Aorta (tissue), 5 donors: ENCODE measurements around the gene ANKRD17. TPM values are rescaled to one million over a fixed set of nuclear protein-coding genes. Genes with fewer than 3 reads are reported as not detected.

Source experiments
- ATAC-seq: fragments of 200-7000 bp; cut with Tn5 transposase; one replicate; pipeline ENCODE4 v1.9.1; 2022; ENCODE audit warnings: moderate library complexity; ENCODE audit not compliant: low FRiP score
- DNase-seq, 2 donors: peaks; one replicate each; pipeline ENCODE4 v3.0.0-alpha.2; 2020
- H3K27ac ChIP-seq, 2 donors: one replicate each; pipeline ENCODE4 v1.5.1; 2013; ENCODE audit warnings: low read length in 2 of 2, mild to moderate bottlenecking in 2 of 2, moderate library complexity in 2 of 2, control low read depth in 1 of 2, inconsistent platforms in 1 of 2, low read depth in 1 of 2
- H3K27me3 ChIP-seq, 2 donors: one replicate each; pipeline ENCODE4 v1.6.1; 2013; ENCODE audit warnings: control low read depth in 1 of 2, low read length in 1 of 2, mild to moderate bottlenecking in 1 of 2, moderate library complexity in 1 of 2; ENCODE audit not compliant: insufficient read depth in 2 of 2, control insufficient read depth in 1 of 2
- H3K36me3 ChIP-seq, 2 donors: one replicate each; pipeline ENCODE4 v1.6.1; 2013; ENCODE audit warnings: control low read depth in 1 of 2, low read length in 1 of 2, mild to moderate bottlenecking in 1 of 2; ENCODE audit not compliant: insufficient read depth in 2 of 2, control insufficient read depth in 1 of 2
- H3K4me1 ChIP-seq, 2 donors: one replicate each; pipeline ENCODE4 v1.6.1; 2013; ENCODE audit warnings: low read length in 2 of 2, control low read depth in 1 of 2, mild to moderate bottlenecking in 1 of 2, moderate library complexity in 1 of 2; ENCODE audit not compliant: insufficient read depth in 2 of 2, control insufficient read depth in 1 of 2
- H3K4me3 ChIP-seq, 2 donors: one replicate each; pipeline ENCODE4 v1.5.1; 2013; ENCODE audit warnings: low read length in 2 of 2, control low read depth in 1 of 2, mild to moderate bottlenecking in 1 of 2
- H3K9me3 ChIP-seq: one replicate; pipeline ENCODE4 v1.6.1; 2013; ENCODE audit warnings: mild to moderate bottlenecking, low read length; ENCODE audit not compliant: control insufficient read depth
- WGBS, 2 donors: extraction: QIAGEN DNeasy Blood & Tissue Kit; methylation state at CpG; one replicate each; pipeline ENCODE4 v1.1.7; 2013; 5-methylcytosine and 5-hydroxymethylcytosine counted together
- intact Hi-C, 2 donors: fragments of 100-400 bp; cut with DNase I; formaldehyde crosslinking; loops; one replicate each; pipeline versions ENCODE4 v1.14.2 to v1.15.0; 2022
- polyA plus RNA-seq, 2 donors: library from polyadenylated mRNA; stranded (reverse); fragments of 200-250 nt; gene quantifications; one replicate each; pipeline ENCODE4 v1.2.3, GENCODE V29; 2013
- total RNA-seq, 2 donors: library from RNA; stranded (reverse); fragmentation: NEBNext Ultra II Directional; extraction: Animal tissue kit (Norgen Biotek cat#: 25700); gene quantifications; one replicate each; pipeline ENCODE4 v1.2.1, GENCODE V29; 2021
- donor health status: healthy with polysubstance abuse.
- donor health status: Bipolar disorder and iron deficiency.
- donor health status: DM: no; HTN: no; CAD: no.
- donor health status: DM: no; HTN: no; CAD: no.
- donor health status: DM: yes; HTN: yes; CAD: no.

The ANKRD17 gene
- total and polyA plus RNA-seq, 4 donors, result 4.9 to 67.1 (median 35.0) TPM

DNA sequence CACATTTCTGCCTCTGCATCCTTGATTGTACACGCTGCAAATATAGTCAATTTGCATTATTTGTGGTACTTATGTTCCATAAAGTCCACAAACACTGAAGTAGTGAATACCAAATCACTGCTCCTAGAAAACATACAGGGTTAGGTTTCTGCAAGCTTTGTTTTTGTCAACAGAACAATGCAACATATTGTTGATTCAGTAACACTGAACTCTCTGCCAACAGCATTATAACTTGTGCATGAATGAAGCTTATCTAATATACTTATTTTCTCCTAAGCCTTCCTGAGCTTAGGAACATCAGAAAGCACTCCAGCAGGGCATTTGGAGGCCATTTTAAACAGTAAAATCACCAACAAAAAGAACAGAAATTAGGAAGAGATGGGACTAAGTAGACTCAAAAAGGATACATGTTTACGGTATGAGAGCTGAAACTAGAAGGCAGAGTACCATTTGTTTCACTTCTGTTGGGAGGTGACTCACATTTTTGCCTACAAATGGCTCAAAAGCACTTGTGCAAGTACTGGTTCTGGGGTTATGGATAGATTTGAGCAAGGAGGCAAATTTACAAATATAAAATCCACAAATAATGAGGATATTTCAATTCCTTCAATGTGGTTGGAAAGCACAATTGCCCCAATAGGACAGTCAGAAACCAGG is 203.2 kb downstream of the ANKRD17 start:
- Histone ChIP-seq H3K4me1 (no peaks in the 10 kb centered on the region), H3K27ac (no peak overlapping the region), H3K4me3 (no peak overlapping the region), H3K9me3 (no peaks in the 10 kb centered on the region), H3K36me3 (peaks cover 3 to 4% of the 10 kb centered on the region in 2 donors), H3K27me3 (no peaks in the 10 kb centered on the region)
- intact Hi-C loops, result no loop called here
- DNase-seq (no peak), ATAC-seq (no peak)
- WGBS, 2 donors, result 66 to 85% methylated on average over 2 of the region's 2 CpGs

DNA sequence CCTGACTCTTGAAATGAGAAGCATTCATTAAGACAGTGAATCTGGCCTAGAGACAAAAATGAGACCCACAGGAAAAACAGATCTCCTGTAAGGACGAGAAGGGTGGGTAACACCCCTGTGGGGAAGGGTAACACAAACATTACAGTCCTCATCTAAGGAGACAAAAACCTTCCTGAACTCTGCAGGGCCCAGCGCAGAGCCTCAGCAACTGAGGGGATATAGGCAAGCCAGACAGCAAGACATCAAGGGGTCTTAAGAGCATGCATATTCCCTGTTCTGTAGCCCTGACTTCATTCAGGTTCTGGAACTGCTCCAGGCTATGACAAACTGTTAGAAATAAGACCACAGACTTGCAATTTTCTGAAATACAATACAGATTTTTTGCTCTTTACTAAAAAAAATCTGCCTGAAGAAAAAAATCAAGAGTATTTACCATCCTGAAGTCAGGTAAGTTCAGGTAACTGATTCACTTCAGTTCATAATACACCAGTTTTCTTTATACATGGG is 204.6 kb downstream of the ANKRD17 start:
- WGBS, 2 donors, result 80% methylated on average over 2 of the region's 2 CpGs
- Histone ChIP-seq H3K4me3 (no peak overlapping the region), H3K4me1 (no peaks in the 10 kb centered on the region), H3K27ac (no peak overlapping the region), H3K9me3 (no peaks in the 10 kb centered on the region), H3K36me3 (peaks cover 2 to 4% of the 10 kb centered on the region in 2 donors), H3K27me3 (no peaks in the 10 kb centered on the region)
- ATAC-seq (no peak), DNase-seq (no peak)
- intact Hi-C loops, result no loop called here

DNA sequence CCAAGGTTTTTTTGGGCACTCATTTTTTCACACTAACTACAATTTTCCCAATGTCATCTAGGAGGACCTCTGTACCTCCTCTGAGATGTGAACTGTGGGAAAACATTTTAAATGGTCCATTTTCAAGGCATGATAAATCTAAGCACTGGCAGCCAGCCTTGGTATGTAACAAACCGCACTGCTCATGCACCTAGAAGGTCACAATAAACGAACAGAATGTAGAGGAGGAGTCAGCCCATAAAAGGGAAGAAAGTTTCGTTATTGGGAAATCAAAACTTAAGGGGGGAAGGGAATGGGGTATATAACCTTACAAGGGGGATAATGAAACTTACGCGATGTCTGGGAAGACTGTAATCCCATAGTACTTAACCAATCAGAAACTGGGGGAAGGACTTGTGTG is 205.5 kb downstream of the ANKRD17 start:
- no peak for DNase-seq
- H3K27me3 ChIP-seq, result no peaks in the 10 kb centered on the region
- intact Hi-C loops, result no loop called here
- no peak for ATAC-seq
- H3K4me3 ChIP-seq, result no peak overlapping the region
- H3K9me3 ChIP-seq, result no peaks in the 10 kb centered on the region
- no peaks in the 10 kb centered on the region for H3K4me1 ChIP-seq
- WGBS, 2 donors, result 39 to 48% methylated on average over 5 of the region's 5 CpGs
- no peaks in the 10 kb centered on the region for H3K36me3 ChIP-seq
- H3K27ac ChIP-seq, result no peak overlapping the region

DNA sequence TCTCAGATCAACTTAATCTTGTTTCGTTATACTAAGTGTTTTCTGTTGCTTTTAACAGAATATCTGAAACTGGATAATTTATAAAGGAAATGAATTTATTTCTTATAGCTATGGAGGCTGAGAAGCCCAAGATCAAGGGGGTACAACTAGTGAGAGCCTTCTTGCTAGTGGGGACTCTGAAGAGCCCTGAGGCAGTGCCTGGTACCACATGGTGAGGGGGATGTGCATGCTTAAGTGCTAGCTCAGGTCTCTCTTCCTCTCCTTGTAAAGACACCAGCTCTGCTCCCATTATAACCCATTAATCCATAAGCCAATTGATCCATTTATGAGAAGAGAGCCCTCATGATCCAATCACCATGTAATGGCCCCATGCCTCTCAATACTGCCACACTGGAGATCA is 207.0 kb downstream of the ANKRD17 start:
- Histone ChIP-seq H3K4me3 (no peak overlapping the region), H3K27me3 (no peaks in the 10 kb centered on the region), H3K36me3 (no peaks in the 10 kb centered on the region), H3K9me3 (no peaks in the 10 kb centered on the region), H3K27ac (no peak overlapping the region), H3K4me1 (no peaks in the 10 kb centered on the region)
- ATAC-seq (no peak), DNase-seq (no peak)
- 97 to 100% methylated on average over 1 of the region's 1 CpG for WGBS, 2 donors
- intact Hi-C loops, result no loop called here

DNA sequence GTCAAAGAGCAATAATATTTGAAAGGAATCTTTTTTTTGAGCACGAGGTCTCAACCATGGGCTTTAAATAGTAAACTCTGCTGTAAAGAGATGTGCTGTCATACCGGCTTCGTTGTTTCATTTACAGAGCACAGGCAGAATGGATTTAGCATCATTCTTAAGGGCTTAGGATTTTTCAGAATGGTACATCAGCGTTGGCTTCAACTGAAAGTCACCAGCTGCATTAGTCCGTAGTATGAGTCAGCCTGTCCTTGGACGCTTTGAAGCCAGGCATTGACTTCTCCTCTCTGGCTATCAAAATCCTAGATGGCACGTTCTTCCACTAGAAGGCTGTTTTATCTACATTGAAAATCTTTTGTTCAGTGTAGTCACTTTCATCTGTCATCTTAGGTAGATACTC is 212.7 kb downstream of the ANKRD17 start:
- 78 to 82% methylated on average over 7 of the region's 7 CpGs for WGBS, 2 donors
- intact Hi-C loops, result no loop called here
- no peak for ATAC-seq
- H3K4me1 ChIP-seq, result no peaks in the 10 kb centered on the region
- H3K4me3 ChIP-seq, result no peak overlapping the region
- H3K27me3 ChIP-seq, result no peaks in the 10 kb centered on the region
- no peak overlapping the region for H3K27ac ChIP-seq
- no peak for DNase-seq
- peaks cover 4% of the 10 kb centered on the region for H3K9me3 ChIP-seq
- H3K36me3 ChIP-seq, result no peaks in the 10 kb centered on the region

DNA sequence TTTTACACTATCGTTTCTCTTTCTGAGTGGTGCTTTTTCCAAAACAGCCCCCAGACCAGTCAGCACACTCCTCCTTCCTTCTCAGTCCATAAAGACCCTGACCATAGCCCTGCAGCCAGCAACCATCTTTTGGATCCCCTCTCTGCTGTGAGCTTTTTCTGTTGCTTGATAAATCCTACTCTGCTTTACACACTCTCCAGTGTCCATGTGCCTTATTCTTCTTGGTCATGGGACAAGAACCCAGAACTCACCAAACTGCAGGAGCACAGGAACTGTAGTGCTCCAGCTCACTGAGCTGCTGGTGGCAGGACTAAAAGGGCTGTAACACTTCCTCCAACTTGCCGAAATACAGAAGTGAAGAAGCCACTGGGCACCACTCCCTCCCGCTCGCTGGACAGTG is 221.5 kb downstream of the ANKRD17 start:
- 94 to 100% methylated on average over 4 of the region's 4 CpGs for WGBS, 2 donors

DNA sequence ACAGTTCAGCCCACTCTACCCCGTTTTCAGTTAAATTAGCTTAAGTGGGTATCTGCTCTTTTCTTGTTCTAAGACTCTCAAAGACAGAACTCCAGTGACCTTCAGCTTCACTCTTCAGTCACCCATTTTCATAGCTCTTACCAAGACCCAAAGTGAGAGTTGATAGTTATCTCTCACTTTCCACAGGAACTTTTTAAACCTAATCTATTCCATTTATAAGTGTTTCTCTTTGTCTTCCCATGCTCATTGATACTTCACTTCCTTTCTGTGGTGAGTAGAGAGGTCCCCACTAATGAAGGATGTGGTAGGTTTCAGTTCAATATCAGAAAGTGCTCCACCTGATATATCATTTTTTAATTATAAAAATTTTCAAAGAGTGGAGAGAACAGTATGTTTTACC is 222.5 kb downstream of the ANKRD17 start:
- H3K27me3 ChIP-seq, result no peaks in the 10 kb centered on the region
- ATAC-seq (no peak), DNase-seq (no peak)
- no peak overlapping the region for H3K27ac ChIP-seq
- no peaks in the 10 kb centered on the region for H3K4me1 ChIP-seq
- H3K9me3 ChIP-seq, result peaks cover 11% of the 10 kb centered on the region
- no peak overlapping the region for H3K4me3 ChIP-seq
- intact Hi-C loops, result no loop called here
- H3K36me3 ChIP-seq, result no peaks in the 10 kb centered on the region
- WGBS, 2 donors, result 87 to 90% methylated on average over 1 of the region's 1 CpG

More for the DNA sequence above, 221.5 kb downstream of the ANKRD17 start:
- no peaks in the 10 kb centered on the region for H3K27me3 ChIP-seq
- no peak overlapping the region for H3K4me3 ChIP-seq
- peaks cover 12% of the 10 kb centered on the region for H3K9me3 ChIP-seq
- no peaks in the 10 kb centered on the region for H3K4me1 ChIP-seq
- intact Hi-C loops, result no loop called here
- no peak overlapping the region for H3K27ac ChIP-seq
- no peak for DNase-seq
- H3K36me3 ChIP-seq, result no peaks in the 10 kb centered on the region
- ATAC-seq, result no peak

DNA sequence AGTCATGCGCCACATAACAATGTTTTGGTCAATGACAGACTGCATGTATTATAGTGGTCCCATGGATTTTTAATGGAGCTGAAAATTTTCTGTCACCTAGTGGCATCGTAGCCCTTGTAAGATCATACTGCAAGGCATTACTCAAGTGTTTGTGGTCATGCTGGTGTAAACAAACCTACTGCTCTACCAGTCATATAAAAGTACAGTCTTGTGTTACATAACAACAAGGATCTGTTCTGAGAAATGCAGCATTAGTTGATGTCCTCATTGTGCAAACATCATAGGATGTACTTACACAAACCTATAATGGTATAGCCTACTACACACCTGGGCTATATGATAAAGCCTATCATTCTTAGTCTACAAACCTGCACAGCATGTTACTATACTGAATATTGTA is 223.7 kb downstream of the ANKRD17 start:
- peaks cover 11% of the 10 kb centered on the region for H3K9me3 ChIP-seq
- H3K36me3 ChIP-seq, result no peaks in the 10 kb centered on the region
- DNase-seq, result no peak
- H3K27ac ChIP-seq, result no peak overlapping the region
- WGBS, 2 donors, result 91 to 92% methylated on average over 2 of the region's 2 CpGs
- H3K27me3 ChIP-seq, result no peaks in the 10 kb centered on the region
- intact Hi-C loops, result no loop called here
- no peak overlapping the region for H3K4me3 ChIP-seq
- ATAC-seq, result no peak
- H3K4me1 ChIP-seq, result no peaks in the 10 kb centered on the region

DNA sequence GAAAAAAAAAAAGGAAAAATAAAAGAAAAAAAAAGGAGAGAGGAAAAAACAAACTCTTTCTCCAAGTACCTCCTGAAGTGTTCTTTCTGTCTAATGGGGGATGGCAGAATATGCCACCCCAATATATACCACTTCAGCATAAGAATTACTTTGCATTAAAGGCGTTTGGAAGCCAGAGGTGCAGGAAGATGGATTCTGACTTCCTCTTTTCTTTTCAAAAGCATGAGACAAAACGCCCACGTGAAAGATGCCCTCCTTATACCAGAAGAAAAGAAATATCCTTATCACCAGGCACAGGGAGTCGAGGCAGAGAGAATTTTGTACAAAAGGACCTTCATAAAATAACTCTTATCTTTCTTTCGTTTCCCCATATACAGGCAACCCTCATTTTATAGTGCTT is 230.0 kb downstream of the ANKRD17 start:
- H3K27me3 ChIP-seq, result no peaks in the 10 kb centered on the region
- DNase-seq, result no peak
- no peak for ATAC-seq
- intact Hi-C loops, result loop anchor here in 1 of 2 donors (10.0 kb wide), 1 partner anchor 734 kb away; no protein-coding TSS in a partner anchor
- H3K36me3 ChIP-seq, result no peaks in the 10 kb centered on the region
- H3K4me1 ChIP-seq, result no peaks in the 10 kb centered on the region
- 69 to 70% methylated on average over 5 of the region's 5 CpGs for WGBS, 2 donors
- H3K9me3 ChIP-seq, result no peaks in the 10 kb centered on the region
- H3K4me3 ChIP-seq, result no peak overlapping the region
- H3K27ac ChIP-seq, result no peak overlapping the region
